Measurements from ENCODE around the gene WNT9A.
A peak's percentile ranks its signal among the peaks of the same experiment; 100 is the strongest.
"Not testable (repeated sequence)": the region's sequence is repeated elsewhere in the genome, so short reads cannot be mapped to it uniquely, and the experiment has no call there.

WNT9A gene

GRCh38 chr1:227886503-227886961, 61.2 kb downstream of the WNT9A start:
- DNase-seq (ENCODE audit: low read depth), result no peak

DNA sequence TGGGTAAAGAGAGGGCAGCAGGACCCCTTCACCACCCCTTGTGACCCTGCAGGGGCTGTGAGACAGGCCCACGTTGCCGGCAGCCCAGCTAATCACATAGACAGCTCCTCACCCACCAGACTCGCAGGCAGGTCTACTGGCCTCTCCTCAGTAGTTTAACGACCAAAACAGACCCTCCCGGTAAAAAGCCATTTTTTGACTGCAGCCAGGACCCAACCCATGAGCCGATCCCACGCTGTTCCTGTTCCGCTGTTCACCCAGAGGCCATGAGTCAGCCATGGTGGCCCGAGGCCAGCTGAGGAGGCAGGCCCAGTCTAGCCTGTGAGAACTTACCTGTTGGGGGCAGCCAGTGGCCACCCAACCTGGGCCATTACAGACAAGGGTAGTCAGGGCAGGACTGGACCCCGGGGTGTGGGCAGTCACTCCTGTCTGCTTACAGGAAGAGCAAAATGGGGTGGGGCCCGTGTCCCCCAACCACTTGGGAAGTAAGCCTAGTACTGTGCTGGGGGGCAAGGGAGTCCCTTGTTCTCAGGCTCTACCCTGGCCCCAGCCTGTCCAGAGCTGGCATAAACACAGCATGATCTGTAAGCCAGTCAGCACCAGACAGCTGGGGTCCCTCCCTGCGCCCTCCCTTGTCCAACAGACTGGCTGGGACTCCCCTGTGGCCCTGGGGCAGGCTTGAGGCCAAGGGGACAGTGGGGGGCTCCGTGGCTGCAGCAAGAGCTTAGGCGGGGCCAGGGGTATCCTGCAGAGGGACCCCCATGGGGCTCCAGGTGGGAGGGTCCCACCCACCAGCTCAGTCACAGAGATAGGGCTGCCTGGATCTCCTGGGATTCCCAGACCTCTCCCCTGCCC, 61.9 kb downstream of the WNT9A start:
- no peak for DNase-seq (ENCODE audit: low read depth)

- DNase-seq (ENCODE audit: low read depth), result no peak
Observed at GRCh38 chr1:227885135-227885647, 62.5 kb downstream of the WNT9A start.

- no peak for DNase-seq (ENCODE audit: low read depth)
Observed at GRCh38 chr1:227884370-227885134, 63.2 kb downstream of the WNT9A start.

DNA sequence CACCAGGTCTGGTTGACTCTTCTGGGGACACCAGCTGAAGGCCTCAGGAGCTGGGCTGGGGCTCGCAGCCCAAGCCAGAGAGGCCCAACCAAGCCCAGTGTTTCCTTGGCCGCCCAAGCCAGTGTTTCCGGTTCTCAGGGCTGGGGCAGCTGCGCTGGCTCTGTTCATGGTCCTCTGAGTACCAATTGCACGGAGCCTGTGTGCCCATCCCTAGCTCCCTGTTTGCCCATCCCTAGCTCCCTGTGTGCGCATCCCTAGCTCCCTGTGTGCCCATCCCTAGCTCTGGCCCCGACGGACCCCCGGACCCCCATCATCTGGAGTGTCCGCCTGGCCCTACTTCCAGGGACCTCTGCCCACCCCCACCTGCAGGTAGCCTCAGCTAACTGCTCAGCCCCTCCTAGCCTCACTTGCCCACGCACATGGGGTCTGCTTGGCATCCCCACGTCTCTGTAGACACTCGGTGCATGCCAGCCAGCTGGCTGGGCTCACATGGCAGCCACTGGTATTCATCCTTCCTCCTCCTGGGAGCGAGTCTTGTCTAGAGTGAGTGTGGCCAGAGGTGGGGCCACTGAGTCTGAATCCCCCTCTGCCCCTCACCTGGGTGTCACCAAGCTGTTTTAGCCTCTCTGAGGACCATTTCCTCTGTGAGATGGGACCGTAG, 64.0 kb downstream of the WNT9A start:
- DNase-seq (ENCODE audit: low read depth), result no peak

- DNase-seq (ENCODE audit: low read depth), result no peak
Observed at GRCh38 chr1:227883073-227883520, 64.6 kb downstream of the WNT9A start.

DNA sequence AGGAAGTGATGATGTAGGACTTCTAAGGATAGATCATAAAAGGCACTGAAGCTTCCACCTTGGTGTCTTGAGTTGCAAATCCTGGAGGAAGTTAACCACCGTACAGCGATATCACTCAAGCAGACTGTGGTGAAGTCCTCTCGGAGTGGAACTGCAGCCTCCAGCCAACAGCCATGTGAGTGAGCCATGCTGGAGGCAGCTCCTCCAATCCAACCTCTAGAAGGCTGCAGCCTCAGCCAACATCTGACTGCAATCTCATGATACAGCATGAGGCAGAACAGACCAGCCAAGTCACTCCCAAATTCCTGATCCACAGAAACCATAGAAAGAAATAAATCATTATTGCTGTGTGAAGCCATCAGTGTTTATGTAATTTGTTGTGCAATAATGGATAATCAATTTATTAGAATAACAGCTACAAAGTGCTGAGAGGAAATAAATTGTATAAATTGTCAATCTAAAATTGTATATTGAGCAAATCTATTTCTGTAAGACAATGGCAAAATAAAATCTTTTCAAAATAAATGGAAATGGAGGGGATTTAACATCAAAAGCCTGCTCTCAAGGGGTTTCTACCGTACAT, 67.3 kb downstream of the WNT9A start:
- DNase-seq (ENCODE audit: low read depth), result no peak

GRCh38 chr1:227877810-227878209, 69.9 kb downstream of the WNT9A start:
- not testable (repeated sequence) for DNase-seq (ENCODE audit: low read depth)

DNA sequence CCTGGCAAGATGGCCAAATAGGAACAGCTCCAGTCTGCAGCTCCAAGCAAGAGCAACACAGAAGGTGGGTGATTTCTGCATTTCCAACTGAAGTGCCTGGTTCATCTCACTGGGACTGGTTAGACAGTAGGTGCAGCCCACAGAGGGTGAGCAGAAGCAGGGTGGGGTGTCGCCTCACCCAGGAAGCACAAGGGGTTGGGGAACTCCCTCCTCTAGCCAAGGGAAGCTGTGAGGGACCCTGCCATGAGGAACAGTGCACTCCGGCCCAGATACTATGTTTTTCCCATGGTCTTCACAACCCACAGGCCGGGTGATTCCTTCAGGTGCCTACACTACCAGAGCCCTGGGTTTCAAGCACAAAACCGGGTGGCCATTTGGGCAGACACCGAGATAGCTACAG, 75.8 kb downstream of the WNT9A start:
- DNase-seq (ENCODE audit: low read depth), result not testable (repeated sequence)

DNA sequence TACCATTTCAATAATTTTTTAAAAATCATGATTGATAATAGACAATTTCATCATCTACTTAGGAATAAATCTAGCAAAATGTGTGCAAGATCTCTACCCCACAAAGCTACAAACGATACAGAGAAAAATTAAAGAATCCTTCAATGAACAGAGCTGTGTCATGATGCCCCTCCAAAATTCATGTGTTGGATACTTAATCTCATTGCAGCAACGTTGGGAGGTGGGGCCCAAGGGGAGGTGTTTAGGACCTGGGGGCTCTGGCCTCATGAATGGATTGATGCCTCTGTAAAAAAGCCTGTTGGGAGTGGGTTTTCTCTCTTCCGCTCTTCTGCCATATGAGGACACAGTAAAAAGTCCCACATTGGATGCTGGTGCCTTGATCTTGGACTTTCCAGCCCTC, 77.4 kb downstream of the WNT9A start:
- DNase-seq (ENCODE audit: low read depth), result no peak

GRCh38 chr1:227869851-227870305, 77.9 kb downstream of the WNT9A start:
- peak; percentile 24 for DNase-seq (ENCODE audit: low read depth)

- no peak for DNase-seq (ENCODE audit: low read depth)
Observed at GRCh38 chr1:227869279-227869842, 78.4 kb downstream of the WNT9A start.

Measured in GM04503 (cell line).